MM.1S (cell line): ENCODE results near the gene RTN3.

Source experiments
- DNase-seq: peaks from one replicate; pipeline ENCODE4 v3.0.0-alpha.2; 2015
- H2AFZ ChIP-seq: fragments of 300-600 bp; sonication (generic); 2 replicates; pipeline ENCODE4 v1.6.0; 2016; ENCODE audit warnings: antibody characterized with exemption, low read length
- H3F3A ChIP-seq: fragments of 300-600 bp; sonication (generic); 2 replicates; pipeline ENCODE4 v1.6.1; 2016; ENCODE audit warnings: mild to moderate bottlenecking, antibody characterized with exemption, low read length, moderate library complexity, mixed read lengths; ENCODE audit not compliant: insufficient read depth
- H3K27ac ChIP-seq: fragments of 300-600 bp; sonication (generic); 2 replicates; pipeline ENCODE4 v1.5.1; 2016; ENCODE audit warnings: mild to moderate bottlenecking, low read length
- H3K27me3 ChIP-seq: fragments of 300-600 bp; sonication (generic); replicated peaks from 2 replicates; pipeline ENCODE4 v1.6.0; 2016; ENCODE audit warnings: low read length; ENCODE audit not compliant: insufficient read depth
- H3K36me3 ChIP-seq: fragments of 300-600 bp; sonication (generic); replicated peaks from 2 replicates; pipeline ENCODE4 v1.6.1; 2016; ENCODE audit warnings: mild to moderate bottlenecking, low read length, mixed read lengths; ENCODE audit not compliant: insufficient read depth
- H3K4me1 ChIP-seq: fragments of 300-600 bp; sonication (generic); 2 replicates; pipeline ENCODE4 v1.6.1; 2016; ENCODE audit warnings: low read length, mixed read lengths
- H3K4me2 ChIP-seq: fragments of 300-600 bp; sonication (generic); 2 replicates; pipeline ENCODE4 v1.6.0; 2016; ENCODE audit warnings: low read depth, low read length
- H3K4me3 ChIP-seq: fragments of 300-600 bp; sonication (generic); 2 replicates; pipeline ENCODE4 v1.5.1; 2016; ENCODE audit warnings: low read length, mixed read lengths
- H3K79me2 ChIP-seq: fragments of 300-600 bp; sonication (generic); 2 replicates; pipeline ENCODE4 v1.6.1; 2016; ENCODE audit warnings: mixed run types, low read length, mixed read lengths
- H3K9ac ChIP-seq: fragments of 300-600 bp; sonication (generic); 2 replicates; pipeline ENCODE4 v1.6.1; 2016; ENCODE audit warnings: low read length, mixed read lengths
- H3K9me2 ChIP-seq: fragments of 300-600 bp; sonication (generic); replicated peaks from 2 replicates; pipeline ENCODE4 v1.6.1; 2016; ENCODE audit warnings: mild to moderate bottlenecking, low read length, mixed read lengths; ENCODE audit not compliant: insufficient read depth
- H3K9me3 ChIP-seq: fragments of 300-600 bp; sonication (generic); replicated peaks from 2 replicates; pipeline ENCODE4 v1.6.1; 2016; ENCODE audit warnings: mild to moderate bottlenecking, low read length, mixed read lengths; ENCODE audit not compliant: insufficient read depth
- H4K20me1 ChIP-seq: fragments of 300-600 bp; sonication (generic); 2 replicates; pipeline ENCODE4 v1.6.1; 2016; ENCODE audit warnings: mild to moderate bottlenecking, low read length, moderate library complexity, mixed read lengths; ENCODE audit not compliant: insufficient read depth
- CTCF ChIP-seq: fragments of 300-600 bp; sonication (generic); IDR thresholded peaks from 2 replicates; pipeline ENCODE4 v1.5.1; 2016; ENCODE audit warnings: antibody characterized with exemption, low read length, mixed read lengths
- EZH2 ChIP-seq: fragments of 300-600 bp; sonication (generic); optimal IDR thresholded peaks from 2 replicates; pipeline ENCODE3; 2017; ENCODE audit warnings: low read depth, mild to moderate bottlenecking, antibody characterized with exemption, low read length, mixed read lengths
- EZH2phosphoT487 ChIP-seq: fragments of 300-600 bp; sonication (generic); IDR thresholded peaks from 2 replicates; pipeline ENCODE4 v1.6.1; 2018; ENCODE audit warnings: antibody characterized with exemption, low read length

Gene RTN3

GRCh38 chr11:63666874-63667273 lies 14.4 kb upstream of the RTN3 start:
- Histone ChIP-seq H3K4me3 (no peak overlapping the region), H3K9ac (no peak overlapping the region), H3K4me2 (no peak overlapping the region), H3K4me1 (peaks cover 11% of the 10 kb centered on the region), H3K27me3 (no peaks in the 10 kb centered on the region), H3K27ac (no peak overlapping the region), H3K9me2 (no peaks in the 10 kb centered on the region), H3K36me3 (no peaks in the 10 kb centered on the region; the same call in 1 of the 2 replicates), H3K79me2 (peaks cover 88% of the 10 kb centered on the region), H3K9me3 (no peaks in the 10 kb centered on the region), H3F3A (0 out of 2 replicates have a peak, but pooled peaks cover 6% of the 10 kb centered on the region), H4K20me1 (0 out of 2 replicates have a peak, but pooled peaks cover 5% of the 10 kb centered on the region), H2AFZ (no peak overlapping the region)
- no peak for DNase-seq
- TF ChIP-seq EZH2phosphoT487 (no peak), CTCF (no peak), EZH2 (no peak)

GRCh38 chr11:63667995-63668795 lies 13.1 kb upstream of the RTN3 start:
- no peak for DNase-seq
- Histone ChIP-seq H3K4me1 (peaks cover 13% of the 10 kb centered on the region), H3F3A (0 out of 2 replicates have a peak, but pooled peaks cover 6% of the 10 kb centered on the region), H2AFZ (no peak overlapping the region), H3K79me2 (peaks cover 75% of the 10 kb centered on the region), H3K9me2 (no peaks in the 10 kb centered on the region), H3K27ac (no peak overlapping the region), H3K4me2 (no peak overlapping the region), H3K36me3 (no peaks in the 10 kb centered on the region; the same call in 1 of the 2 replicates), H3K9me3 (no peaks in the 10 kb centered on the region), H3K27me3 (no peaks in the 10 kb centered on the region), H4K20me1 (0 out of 2 replicates have a peak, but pooled peaks cover 5% of the 10 kb centered on the region), H3K4me3 (no peak overlapping the region), H3K9ac (no peak overlapping the region)
- TF ChIP-seq EZH2phosphoT487 (no peak), CTCF (no peak), EZH2 (no peak)

- Histone ChIP-seq H3K9me2 (no peaks in the 10 kb centered on the region), H3K27me3 (no peaks in the 10 kb centered on the region), H3K4me2 (peak overlapping the region; percentile 89), H3K36me3 (no peaks in the 10 kb centered on the region; the same call in 1 of the 2 replicates), H2AFZ (peak overlapping the region; percentile 29), H3K79me2 (peaks cover 56% of the 10 kb centered on the region), H3K4me1 (peaks cover 13% of the 10 kb centered on the region), H3K9ac (peak overlapping the region; percentile 90; the same call in 1 of the 2 replicates), H3F3A (0 out of 2 replicates have a peak, but pooled peaks cover 6% of the 10 kb centered on the region), H3K9me3 (no peaks in the 10 kb centered on the region), H3K27ac (peak overlapping the region; percentile 2; the same call in 1 of the 2 replicates), H4K20me1 (0 out of 2 replicates have a peak, but pooled peaks cover 5% of the 10 kb centered on the region), H3K4me3 (peak overlapping the region; percentile 89)
- TF ChIP-seq CTCF: no peak
- no peak for DNase-seq
Observed at GRCh38 chr11:63670096-63670432, 11.2 kb upstream of the RTN3 start.
